ENCODE data around the gene CHERP.
A peak's percentile ranks its signal among the peaks of the same experiment; 100 is the strongest.
"Not testable (repeated sequence)": the region's sequence is repeated elsewhere in the genome, so short reads cannot be mapped to it uniquely, and the experiment has no call there.

Gene CHERP

DNA sequence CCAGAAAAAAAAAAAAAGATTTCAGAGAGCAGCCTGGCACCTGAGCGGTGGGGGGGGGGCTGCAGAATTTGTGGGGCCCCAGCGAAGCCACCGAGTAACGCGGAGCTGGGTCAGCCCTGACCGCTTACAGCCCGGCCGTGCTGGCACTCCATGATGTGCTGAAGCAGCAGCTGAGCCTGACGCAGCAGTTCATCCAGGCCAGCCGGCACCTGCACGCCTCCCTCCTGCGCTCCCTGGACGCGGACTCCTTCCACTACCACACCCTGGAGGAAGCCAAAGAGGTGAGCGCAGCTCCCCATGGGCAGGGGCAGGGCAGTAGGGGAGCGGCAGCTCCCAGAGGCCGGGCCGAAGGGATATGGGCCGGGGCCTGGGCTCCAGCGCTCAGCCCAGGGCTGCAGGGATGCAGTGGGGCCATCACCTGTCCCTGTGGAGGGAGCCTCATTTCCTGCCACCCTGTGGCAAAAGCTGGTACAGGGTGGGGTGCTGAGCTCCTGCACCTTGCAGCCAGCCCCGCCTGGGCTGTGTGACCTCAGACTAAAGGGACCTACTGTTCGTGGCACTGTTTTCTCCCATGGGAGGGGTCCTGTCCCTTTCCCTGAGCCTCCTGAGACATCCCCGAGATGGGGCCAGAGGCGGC, 27.7 kb downstream of the CHERP start:
- Histone ChIP-seq H3K14ac (ENCODE audit: low read length in 2 of 2) (no peak overlapping the region), H2AK5ac (ENCODE audit: low read length, severe bottlenecking) (no peak overlapping the region), H3K4ac (ENCODE audit: low read depth in 1 of 2, low read length in 2 of 2) (no peak overlapping the region), H3K9me3 (ENCODE audit: control insufficient read depth, low read length) (no peaks in the 10 kb centered on the region), H2BK15ac (ENCODE audit: low read depth, poor library complexity, severe bottlenecking) (no peak overlapping the region), H3K36me3 (ENCODE audit: control insufficient read depth in 1 of 2, insufficient read depth in 2 of 2, low read depth in 1 of 2, low read length in 2 of 2) (peaks cover 59 to 74% of the 10 kb centered on the region in 2 experiments), H3K23ac (ENCODE audit: low read length in 2 of 2) (no peak overlapping the region), H3K4me3 (ENCODE audit: insufficient read depth in 1 of 2, low read depth in 1 of 2, low read length in 2 of 2) (no peak overlapping the region), H2AFZ (ENCODE audit: low read depth, low read length) (no peak overlapping the region), H2BK120ac (ENCODE audit: low read depth, low read length) (no peak overlapping the region), H3K4me1 (ENCODE audit: control insufficient read depth, insufficient read depth, low read depth, low read length) (no peaks in the 10 kb centered on the region), H3K4me2 (ENCODE audit: low read length, poor library complexity, severe bottlenecking) (no peak overlapping the region), H3K9ac (ENCODE audit: low read length) (no peak overlapping the region), H2BK5ac (ENCODE audit: low read depth, low read length, poor library complexity, severe bottlenecking) (no peak overlapping the region), H3K27ac (ENCODE audit: low read length, poor library complexity, severe bottlenecking) (no peak overlapping the region), H3K79me1 (replicated peaks; ENCODE audit: low read length, poor library complexity, severe bottlenecking) (peaks cover 22% of the 10 kb centered on the region), H4K8ac (ENCODE audit: low read length) (peak overlapping the region; percentile 2), H3K27me3 (ENCODE audit: control insufficient read depth in 1 of 2, insufficient read depth in 1 of 2, low read length in 2 of 2) (no peaks in the 10 kb centered on the region), H4K91ac (ENCODE audit: low read length) (no peak overlapping the region), H3K18ac (ENCODE audit: low read depth in 1 of 2, low read length in 2 of 2) (no peak overlapping the region), H2BK12ac (ENCODE audit: low read length in 2 of 2) (no peak overlapping the region)
- 93% methylated on average over 24 of the region's 24 CpGs for WGBS
- no peak for DNase-seq

DNA sequence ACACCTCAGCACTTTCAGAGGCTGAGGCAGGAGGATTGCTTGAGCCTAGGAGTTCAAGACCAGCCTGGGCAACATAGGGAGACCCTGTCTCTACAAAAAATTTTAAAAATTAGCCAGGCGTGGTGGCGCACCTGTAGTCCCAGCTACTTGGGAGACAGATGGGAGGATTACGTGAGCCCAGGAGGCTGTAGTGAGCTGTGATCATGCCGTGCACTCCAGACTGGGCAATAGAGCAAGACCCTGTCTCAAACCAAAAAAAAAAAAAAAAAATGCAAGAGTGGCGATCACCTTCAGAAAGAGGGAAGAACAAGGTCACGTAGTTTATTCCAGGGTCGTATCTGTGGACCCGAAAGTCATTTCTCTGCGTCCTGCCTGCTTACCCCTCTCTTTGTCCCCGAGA, 29.6 kb downstream of the CHERP start:
- not testable (repeated sequence) for H3K4me2 ChIP-seq (ENCODE audit: low read length, poor library complexity, severe bottlenecking); H4K8ac ChIP-seq (ENCODE audit: low read length); H3K4me3 ChIP-seq (ENCODE audit: insufficient read depth in 1 of 2, low read depth in 1 of 2, low read length in 2 of 2); H4K91ac ChIP-seq (ENCODE audit: low read length); H2AK5ac ChIP-seq (ENCODE audit: low read length, severe bottlenecking); H3K9me3 ChIP-seq (ENCODE audit: control insufficient read depth, low read length); H3K18ac ChIP-seq (ENCODE audit: low read depth in 1 of 2, low read length in 2 of 2); H2BK15ac ChIP-seq (ENCODE audit: low read depth, poor library complexity, severe bottlenecking); H2BK120ac ChIP-seq (ENCODE audit: low read depth, low read length); H2BK12ac ChIP-seq (ENCODE audit: low read length in 2 of 2); H3K14ac ChIP-seq (ENCODE audit: low read length in 2 of 2); H2AFZ ChIP-seq (ENCODE audit: low read depth, low read length); H2BK5ac ChIP-seq (ENCODE audit: low read depth, low read length, poor library complexity, severe bottlenecking); H3K27ac ChIP-seq (ENCODE audit: low read length, poor library complexity, severe bottlenecking); H3K9ac ChIP-seq (ENCODE audit: low read length); H3K27me3 ChIP-seq (ENCODE audit: control insufficient read depth in 1 of 2, insufficient read depth in 1 of 2, low read length in 2 of 2); H3K4me1 ChIP-seq (ENCODE audit: control insufficient read depth, insufficient read depth, low read depth, low read length); H3K4ac ChIP-seq (ENCODE audit: low read depth in 1 of 2, low read length in 2 of 2); DNase-seq
- H3K23ac ChIP-seq (ENCODE audit: low read length in 2 of 2) = peak overlapping the region in 1 of 2 experiments; percentile 66
- H3K36me3 ChIP-seq (ENCODE audit: control insufficient read depth in 1 of 2, insufficient read depth in 2 of 2, low read depth in 1 of 2, low read length in 2 of 2) = peaks cover 47 to 66% of the 10 kb centered on the region in 2 experiments
- peaks cover 19% of the 10 kb centered on the region for H3K79me1 ChIP-seq (replicated peaks; ENCODE audit: low read length, poor library complexity, severe bottlenecking)
- WGBS = 99% methylated on average over 10 of the region's 10 CpGs

GRCh38 chr19:16509141-16510061, 32.8 kb downstream of the CHERP start:
- no peak overlapping the region for H3K4ac ChIP-seq (ENCODE audit: low read depth in 1 of 2, low read length in 2 of 2)
- H3K4me3 ChIP-seq (ENCODE audit: insufficient read depth in 1 of 2, low read depth in 1 of 2, low read length in 2 of 2) = peak overlapping the region in 1 of 2 experiments; percentile 25
- no peak overlapping the region for H2BK12ac ChIP-seq (ENCODE audit: low read length in 2 of 2)
- H3K9me3 ChIP-seq (ENCODE audit: control insufficient read depth, low read length) = no peaks in the 10 kb centered on the region
- H4K91ac ChIP-seq (ENCODE audit: low read length) = no peak overlapping the region
- no peak overlapping the region for H3K27ac ChIP-seq (ENCODE audit: low read length, poor library complexity, severe bottlenecking)
- no peak overlapping the region for H3K14ac ChIP-seq (ENCODE audit: low read length in 2 of 2)
- no peak overlapping the region for H2BK5ac ChIP-seq (ENCODE audit: low read depth, low read length, poor library complexity, severe bottlenecking)
- peaks cover 8% of the 10 kb centered on the region for H3K79me1 ChIP-seq (replicated peaks; ENCODE audit: low read length, poor library complexity, severe bottlenecking)
- H4K8ac ChIP-seq (ENCODE audit: low read length) = no peak overlapping the region
- H2BK120ac ChIP-seq (ENCODE audit: low read depth, low read length) = no peak overlapping the region
- WGBS = 96% methylated on average over 28 of the region's 28 CpGs
- H3K9ac ChIP-seq (ENCODE audit: low read length) = peak overlapping the region; percentile 25
- no peak overlapping the region for H3K4me2 ChIP-seq (ENCODE audit: low read length, poor library complexity, severe bottlenecking)
- no peak overlapping the region for H2BK15ac ChIP-seq (ENCODE audit: low read depth, poor library complexity, severe bottlenecking)
- no peak overlapping the region for H2AK5ac ChIP-seq (ENCODE audit: low read length, severe bottlenecking)
- DNase-seq = no peak
- peaks cover 38 to 56% of the 10 kb centered on the region in 2 experiments for H3K36me3 ChIP-seq (ENCODE audit: control insufficient read depth in 1 of 2, insufficient read depth in 2 of 2, low read depth in 1 of 2, low read length in 2 of 2)
- H3K18ac ChIP-seq (ENCODE audit: low read depth in 1 of 2, low read length in 2 of 2) = no peak overlapping the region
- H2AFZ ChIP-seq (ENCODE audit: low read depth, low read length) = no peak overlapping the region
- H3K23ac ChIP-seq (ENCODE audit: low read length in 2 of 2) = no peak overlapping the region
- H3K27me3 ChIP-seq (ENCODE audit: control insufficient read depth in 1 of 2, insufficient read depth in 1 of 2, low read length in 2 of 2) = no peaks in the 10 kb centered on the region
- H3K4me1 ChIP-seq (ENCODE audit: control insufficient read depth, insufficient read depth, low read depth, low read length) = peaks cover 2% of the 10 kb centered on the region

DNA sequence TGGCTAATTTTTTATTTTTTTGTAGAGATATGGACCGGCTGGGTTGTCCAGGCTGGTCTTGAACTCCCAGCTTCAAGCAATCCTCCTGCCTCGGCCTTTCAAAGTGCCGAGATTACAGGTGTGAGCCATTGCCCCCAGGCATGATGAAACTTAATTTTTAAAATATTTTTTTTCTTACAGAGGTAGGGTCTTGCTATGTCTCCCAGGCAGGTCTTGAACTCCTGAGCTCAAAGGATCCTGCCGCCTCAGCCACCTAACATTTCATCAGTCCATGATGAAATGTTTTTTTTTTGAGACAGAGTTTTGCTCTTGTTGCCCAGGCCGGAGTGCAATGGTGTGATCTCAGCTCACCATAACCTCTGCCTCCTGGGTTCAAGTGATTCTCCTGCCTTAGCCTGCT, 33.7 kb downstream of the CHERP start:
- 97% methylated on average over 5 of the region's 5 CpGs for WGBS
- H4K8ac ChIP-seq (ENCODE audit: low read length) = no peak overlapping the region
- H4K91ac ChIP-seq (ENCODE audit: low read length) = no peak overlapping the region
- no peak overlapping the region for H3K23ac ChIP-seq (ENCODE audit: low read length in 2 of 2)
- no peak overlapping the region for H3K18ac ChIP-seq (ENCODE audit: low read depth in 1 of 2, low read length in 2 of 2)
- H3K4me3 ChIP-seq (ENCODE audit: insufficient read depth in 1 of 2, low read depth in 1 of 2, low read length in 2 of 2) = no peak overlapping the region
- H3K14ac ChIP-seq (ENCODE audit: low read length in 2 of 2) = no peak overlapping the region
- peaks cover 46 to 59% of the 10 kb centered on the region in 2 experiments for H3K36me3 ChIP-seq (ENCODE audit: control insufficient read depth in 1 of 2, insufficient read depth in 2 of 2, low read depth in 1 of 2, low read length in 2 of 2)
- H3K4ac ChIP-seq (ENCODE audit: low read depth in 1 of 2, low read length in 2 of 2) = no peak overlapping the region
- no peak overlapping the region for H2AK5ac ChIP-seq (ENCODE audit: low read length, severe bottlenecking)
- H2AFZ ChIP-seq (ENCODE audit: low read depth, low read length) = no peak overlapping the region
- no peak overlapping the region for H3K9ac ChIP-seq (ENCODE audit: low read length)
- peaks cover 2% of the 10 kb centered on the region for H3K4me1 ChIP-seq (ENCODE audit: control insufficient read depth, insufficient read depth, low read depth, low read length)
- H3K27ac ChIP-seq (ENCODE audit: low read length, poor library complexity, severe bottlenecking) = no peak overlapping the region
- H2BK120ac ChIP-seq (ENCODE audit: low read depth, low read length) = no peak overlapping the region
- H2BK15ac ChIP-seq (ENCODE audit: low read depth, poor library complexity, severe bottlenecking) = no peak overlapping the region
- H2BK5ac ChIP-seq (ENCODE audit: low read depth, low read length, poor library complexity, severe bottlenecking) = no peak overlapping the region
- H2BK12ac ChIP-seq (ENCODE audit: low read length in 2 of 2) = no peak overlapping the region
- H3K4me2 ChIP-seq (ENCODE audit: low read length, poor library complexity, severe bottlenecking) = no peak overlapping the region
- H3K27me3 ChIP-seq (ENCODE audit: control insufficient read depth in 1 of 2, insufficient read depth in 1 of 2, low read length in 2 of 2) = no peaks in the 10 kb centered on the region
- no peaks in the 10 kb centered on the region for H3K9me3 ChIP-seq (ENCODE audit: control insufficient read depth, low read length)
- peaks cover 13% of the 10 kb centered on the region for H3K79me1 ChIP-seq (replicated peaks; ENCODE audit: low read length, poor library complexity, severe bottlenecking)
- no peak for DNase-seq

Data from mesenchymal stem cell (in vitro differentiated cells and primary cell).